ENCODE data around the gene PAPLN. TPM values are rescaled to one million over a fixed set of nuclear protein-coding genes. Genes with fewer than 3 reads are reported as not detected.

The PAPLN gene
- total RNA-seq, 2 experiments from 2014 or later, result 0.30 to 0.46 TPM

- POLR2A ChIA-PET, result no interaction called here
- no peaks in the 10 kb centered on the region for H3K36me3 Mint-ChIP-seq (ENCODE audit: low read depth)
- peaks cover 3% of the 10 kb centered on the region for H3K9me3 Mint-ChIP-seq
- no peak overlapping the region for H3K27ac Mint-ChIP-seq
- DNase-seq, result no peak
- peaks cover 5% of the 10 kb centered on the region for H3K27me3 Mint-ChIP-seq
- CTCF ChIA-PET, result no interaction called here
- peaks cover 23% of the 10 kb centered on the region for H3K4me1 Mint-ChIP-seq
- no peak overlapping the region for H3K4me3 Mint-ChIP-seq
Measured at GRCh38 chr14:73251516-73252215, 14.4 kb downstream of the PAPLN start.

GRCh38 chr14:73252491-73253322 is 15.4 kb downstream of the PAPLN start:
- CTCF ChIA-PET, result no interaction called here
- Mint-ChIP-seq H3K27me3 (no peaks in the 10 kb centered on the region), H3K27ac (no peak overlapping the region), H3K36me3 (ENCODE audit: low read depth) (no peaks in the 10 kb centered on the region), H3K9me3 (no peaks in the 10 kb centered on the region), H3K4me3 (no peak overlapping the region), H3K4me1 (peaks cover 13% of the 10 kb centered on the region)
- no peak for DNase-seq
- POLR2A ChIA-PET, result no interaction called here

GRCh38 chr14:73253323-73253610 is 16.0 kb downstream of the PAPLN start:
- no peaks in the 10 kb centered on the region for H3K27me3 Mint-ChIP-seq
- no peaks in the 10 kb centered on the region for H3K36me3 Mint-ChIP-seq (ENCODE audit: low read depth)
- no peaks in the 10 kb centered on the region for H3K9me3 Mint-ChIP-seq
- H3K4me3 Mint-ChIP-seq, result no peak overlapping the region
- DNase-seq, result no peak
- CTCF ChIA-PET, result no interaction called here
- peaks cover 8% of the 10 kb centered on the region for H3K4me1 Mint-ChIP-seq
- no peak overlapping the region for H3K27ac Mint-ChIP-seq
- POLR2A ChIA-PET, result no interaction called here

GRCh38 chr14:73253721-73254120 is 16.4 kb downstream of the PAPLN start:
- Mint-ChIP-seq H3K27ac (no peak overlapping the region), H3K9me3 (no peaks in the 10 kb centered on the region), H3K36me3 (ENCODE audit: low read depth) (no peaks in the 10 kb centered on the region), H3K4me1 (peaks cover 6% of the 10 kb centered on the region), H3K27me3 (no peaks in the 10 kb centered on the region), H3K4me3 (no peak overlapping the region)
- no peak for DNase-seq
- ChIA-PET CTCF (interaction anchor here (0.7 kb wide), 1 partner anchor 11 kb away, joined by 3 read pairs; no protein-coding TSS in a partner anchor), POLR2A (no interaction called here)

- POLR2A ChIA-PET, result no interaction called here
Measured at GRCh38 chr14:73254247-73255004, 17.1 kb downstream of the PAPLN start.

GRCh38 chr14:73255005-73255400 is 17.7 kb downstream of the PAPLN start:
- CTCF ChIA-PET, result interaction anchor here (1.1 kb wide), 1 partner anchor 209 kb away, joined by 3 read pairs; no protein-coding TSS in a partner anchor
- H3K36me3 Mint-ChIP-seq (ENCODE audit: low read depth), result no peaks in the 10 kb centered on the region
- no peak overlapping the region for H3K27ac Mint-ChIP-seq
- H3K4me3 Mint-ChIP-seq, result no peak overlapping the region
- H3K9me3 Mint-ChIP-seq, result no peaks in the 10 kb centered on the region
- POLR2A ChIA-PET, result no interaction called here
- no peak for DNase-seq
- no peaks in the 10 kb centered on the region for H3K27me3 Mint-ChIP-seq
- H3K4me1 Mint-ChIP-seq, result no peaks in the 10 kb centered on the region

More at GRCh38 chr14:73254247-73255004, 17.1 kb downstream of the PAPLN start:
- Mint-ChIP-seq H3K36me3 (ENCODE audit: low read depth) (no peaks in the 10 kb centered on the region), H3K9me3 (no peaks in the 10 kb centered on the region), H3K27ac (no peak overlapping the region), H3K4me3 (no peak overlapping the region), H3K4me1 (peaks cover 2% of the 10 kb centered on the region), H3K27me3 (no peaks in the 10 kb centered on the region)
- CTCF ChIA-PET, result interaction anchor here (0.7 to 1.1 kb wide), 2 partner anchors 10 to 209 kb away, joined by 3 read pairs; no protein-coding TSS in a partner anchor
- DNase-seq, result no peak

- no peak for DNase-seq
- POLR2A ChIA-PET, result interaction anchor here (0.5 to 0.7 kb wide), 2 partner anchors 9 to 201 kb away, joined by 3 to 11 read pairs; no protein-coding TSS in a partner anchor
- H3K9me3 Mint-ChIP-seq, result no peaks in the 10 kb centered on the region
- no peak overlapping the region for H3K4me3 Mint-ChIP-seq
- H3K4me1 Mint-ChIP-seq, result no peaks in the 10 kb centered on the region
- H3K36me3 Mint-ChIP-seq (ENCODE audit: low read depth), result no peaks in the 10 kb centered on the region
- no peak overlapping the region for H3K27ac Mint-ChIP-seq
- H3K27me3 Mint-ChIP-seq, result no peaks in the 10 kb centered on the region
- CTCF ChIA-PET, result no interaction called here
Measured at GRCh38 chr14:73255693-73256225, 18.5 kb downstream of the PAPLN start.

GRCh38 chr14:73258076-73258475 is 20.8 kb downstream of the PAPLN start:
- Mint-ChIP-seq H3K36me3 (ENCODE audit: low read depth) (no peaks in the 10 kb centered on the region), H3K9me3 (no peaks in the 10 kb centered on the region), H3K27me3 (no peaks in the 10 kb centered on the region), H3K4me1 (no peaks in the 10 kb centered on the region), H3K27ac (no peak overlapping the region), H3K4me3 (no peak overlapping the region)
- ChIA-PET CTCF (no interaction called here), POLR2A (no interaction called here)
- no peak for DNase-seq

- ChIA-PET POLR2A (no interaction called here), CTCF (interaction anchor here (0.5 kb wide), 1 partner anchor 482 kb away, joined by 3 read pairs; no protein-coding TSS in a partner anchor)
- Mint-ChIP-seq H3K4me3 (no peak overlapping the region), H3K27me3 (no peaks in the 10 kb centered on the region), H3K4me1 (no peaks in the 10 kb centered on the region), H3K27ac (no peak overlapping the region), H3K9me3 (no peaks in the 10 kb centered on the region), H3K36me3 (ENCODE audit: low read depth) (no peaks in the 10 kb centered on the region)
- DNase-seq, result no peak
Measured at GRCh38 chr14:73258845-73259611, 21.7 kb downstream of the PAPLN start.

- no peaks in the 10 kb centered on the region for H3K36me3 Mint-ChIP-seq (ENCODE audit: low read depth)
- H3K4me1 Mint-ChIP-seq, result no peaks in the 10 kb centered on the region
- POLR2A ChIA-PET, result no interaction called here
- DNase-seq, result no peak
- H3K9me3 Mint-ChIP-seq, result no peaks in the 10 kb centered on the region
- H3K27ac Mint-ChIP-seq, result no peak overlapping the region
- CTCF ChIA-PET, result interaction anchor here (0.5 kb wide), 1 partner anchor 482 kb away, joined by 3 read pairs; no protein-coding TSS in a partner anchor
- H3K27me3 Mint-ChIP-seq, result no peaks in the 10 kb centered on the region
- H3K4me3 Mint-ChIP-seq, result no peak overlapping the region
Measured at GRCh38 chr14:73259837-73260236, 22.5 kb downstream of the PAPLN start.

- H3K36me3 Mint-ChIP-seq (ENCODE audit: low read depth), result no peaks in the 10 kb centered on the region
- H3K27ac Mint-ChIP-seq, result no peak overlapping the region
- no peak for DNase-seq
- no peaks in the 10 kb centered on the region for H3K9me3 Mint-ChIP-seq
- no peaks in the 10 kb centered on the region for H3K4me1 Mint-ChIP-seq
- no peak overlapping the region for H3K4me3 Mint-ChIP-seq
- CTCF ChIA-PET, result no interaction called here
- no peaks in the 10 kb centered on the region for H3K27me3 Mint-ChIP-seq
- POLR2A ChIA-PET, result no interaction called here
Measured at GRCh38 chr14:73260574-73260973, 23.3 kb downstream of the PAPLN start.

- Mint-ChIP-seq H3K4me3 (no peak overlapping the region), H3K36me3 (ENCODE audit: low read depth) (no peaks in the 10 kb centered on the region), H3K27ac (no peak overlapping the region), H3K4me1 (no peaks in the 10 kb centered on the region), H3K9me3 (no peaks in the 10 kb centered on the region), H3K27me3 (no peaks in the 10 kb centered on the region)
- no peak for DNase-seq
- ChIA-PET POLR2A (no interaction called here), CTCF (no interaction called here)
Measured at GRCh38 chr14:73261075-73261474, 23.8 kb downstream of the PAPLN start.

Measured in activated CD4-positive, alpha-beta T cell treated with anti-CD3 and anti-CD28 coated beads, Interleukin-2, amount 10 ng/mL, durations not matched to agents 7 days and 5 days (primary cell).